Measurements from ENCODE around the gene HNRNPD.
A peak's percentile ranks its signal among the peaks of the same experiment; 100 is the strongest.
"Not testable (repeated sequence)": the region's sequence is repeated elsewhere in the genome, so short reads cannot be mapped to it uniquely, and the experiment has no call there.

Gene HNRNPD

DNA sequence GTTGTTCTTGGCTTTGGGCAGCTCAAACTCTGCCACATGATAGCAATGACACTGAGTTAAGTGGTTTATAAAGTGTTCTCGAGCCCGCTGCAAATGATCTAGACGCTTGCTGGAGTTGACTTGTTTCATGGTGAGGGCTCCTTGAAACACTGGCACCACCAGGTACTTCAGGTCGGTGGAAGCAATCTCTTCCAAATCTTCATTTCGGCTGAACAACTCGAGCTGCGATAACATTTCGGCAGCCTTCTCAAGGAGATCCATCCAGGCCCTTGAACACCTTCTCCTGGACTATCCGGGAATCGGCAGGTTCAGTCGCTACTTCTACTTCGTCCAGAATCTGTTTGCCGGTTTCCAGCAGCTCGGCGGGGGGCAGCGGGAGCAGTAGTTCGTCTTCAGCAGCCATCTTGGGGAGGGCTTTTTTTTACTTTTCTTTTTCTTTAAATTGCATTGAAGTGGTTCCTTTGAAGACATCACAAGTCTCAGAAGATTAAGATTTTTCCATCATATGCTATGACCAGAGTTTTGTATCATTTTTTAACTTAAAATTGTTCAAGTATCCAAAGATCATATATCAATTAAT is 28.5 kb upstream of the HNRNPD start:
- no peak overlapping the region for H3K27ac ChIP-seq

DNA sequence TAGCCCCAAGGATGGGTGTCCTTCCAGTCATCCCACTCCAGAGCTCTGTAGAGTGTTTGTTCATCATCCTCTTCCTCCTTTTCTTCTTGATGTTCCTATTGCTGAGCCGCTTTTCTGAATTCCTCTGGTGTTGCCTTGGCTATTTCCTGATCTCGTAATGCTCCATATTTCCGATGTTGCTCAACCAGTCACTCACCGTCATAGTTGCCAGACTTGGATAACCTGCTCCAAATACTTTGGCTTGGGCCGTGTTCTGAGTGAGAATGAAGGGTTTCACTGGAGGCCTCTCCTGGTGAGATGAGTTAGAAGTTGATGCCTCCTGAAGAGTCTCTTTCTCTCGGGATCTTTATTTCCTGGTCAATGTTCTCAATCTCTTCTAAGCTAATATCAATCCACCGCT is 27.8 kb upstream of the HNRNPD start:
- H3K27ac ChIP-seq: no peak overlapping the region
- no peak for TF ChIP-seq ZFX (IDR thresholded peaks at IDR 0.05; ENCODE audit: borderline replicate concordance)
- TF ChIP-seq, protein P1, sequence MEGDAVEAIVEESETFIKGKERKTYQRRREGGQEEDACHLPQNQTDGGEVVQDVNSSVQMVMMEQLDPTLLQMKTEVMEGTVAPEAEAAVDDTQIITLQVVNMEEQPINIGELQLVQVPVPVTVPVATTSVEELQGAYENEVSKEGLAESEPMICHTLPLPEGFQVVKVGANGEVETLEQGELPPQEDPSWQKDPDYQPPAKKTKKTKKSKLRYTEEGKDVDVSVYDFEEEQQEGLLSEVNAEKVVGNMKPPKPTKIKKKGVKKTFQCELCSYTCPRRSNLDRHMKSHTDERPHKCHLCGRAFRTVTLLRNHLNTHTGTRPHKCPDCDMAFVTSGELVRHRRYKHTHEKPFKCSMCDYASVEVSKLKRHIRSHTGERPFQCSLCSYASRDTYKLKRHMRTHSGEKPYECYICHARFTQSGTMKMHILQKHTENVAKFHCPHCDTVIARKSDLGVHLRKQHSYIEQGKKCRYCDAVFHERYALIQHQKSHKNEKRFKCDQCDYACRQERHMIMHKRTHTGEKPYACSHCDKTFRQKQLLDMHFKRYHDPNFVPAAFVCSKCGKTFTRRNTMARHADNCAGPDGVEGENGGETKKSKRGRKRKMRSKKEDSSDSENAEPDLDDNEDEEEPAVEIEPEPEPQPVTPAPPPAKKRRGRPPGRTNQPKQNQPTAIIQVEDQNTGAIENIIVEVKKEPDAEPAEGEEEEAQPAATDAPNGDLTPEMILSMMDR (IDR thresholded peaks at IDR 0.05): no peak

More for the DNA sequence above, 28.5 kb upstream of the HNRNPD start:
- no peak for TF ChIP-seq ZFX (IDR thresholded peaks at IDR 0.05; ENCODE audit: borderline replicate concordance)

DNA sequence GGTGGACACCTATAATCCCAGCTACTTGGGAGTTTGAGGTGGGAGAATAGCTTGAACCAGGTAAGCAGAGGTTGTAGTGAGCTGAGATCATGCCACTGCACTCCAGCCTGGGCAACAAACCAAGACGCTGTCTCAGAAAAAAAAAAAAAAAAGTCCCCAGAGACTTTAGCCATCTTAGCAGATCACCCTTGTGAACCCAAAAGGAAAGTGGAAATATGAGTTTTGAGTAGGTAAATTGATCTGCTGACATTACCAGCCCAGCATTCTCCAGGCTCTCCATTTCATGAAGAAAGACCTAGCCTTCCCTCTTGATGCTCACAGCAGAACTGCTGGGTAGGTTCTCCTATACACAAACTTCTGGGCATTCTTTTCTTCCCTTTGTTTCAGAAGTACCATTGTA is 24.5 kb upstream of the HNRNPD start:
- H3K27ac ChIP-seq: no peak overlapping the region
- TF ChIP-seq, protein P1 (IDR thresholded peaks at IDR 0.05): no peak
- TF ChIP-seq ZFX (IDR thresholded peaks at IDR 0.05; ENCODE audit: borderline replicate concordance): no peak

DNA sequence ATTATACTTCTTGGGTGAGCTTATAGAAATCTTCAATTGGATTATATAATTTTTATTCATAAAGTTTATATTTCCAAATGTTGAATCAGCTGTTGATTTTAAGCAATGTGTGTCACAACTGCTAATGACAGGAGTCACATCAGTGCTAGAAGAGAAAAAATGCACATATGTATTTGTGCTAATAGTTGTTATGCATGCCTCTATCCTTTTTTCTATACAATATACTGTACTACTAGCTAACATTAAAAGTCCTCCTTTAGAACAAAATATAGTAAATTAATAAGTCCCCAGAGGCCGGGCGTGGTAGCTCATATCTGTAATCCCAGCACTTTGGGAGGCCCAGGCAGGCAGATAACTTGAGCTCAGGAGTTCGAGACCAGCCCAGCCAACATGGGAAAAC is 23.7 kb upstream of the HNRNPD start:
- no peak overlapping the region for H3K27ac ChIP-seq
- TF ChIP-seq, protein P1 (IDR thresholded peaks at IDR 0.05): no peak
- TF ChIP-seq ZFX (IDR thresholded peaks at IDR 0.05; ENCODE audit: borderline replicate concordance): no peak

DNA sequence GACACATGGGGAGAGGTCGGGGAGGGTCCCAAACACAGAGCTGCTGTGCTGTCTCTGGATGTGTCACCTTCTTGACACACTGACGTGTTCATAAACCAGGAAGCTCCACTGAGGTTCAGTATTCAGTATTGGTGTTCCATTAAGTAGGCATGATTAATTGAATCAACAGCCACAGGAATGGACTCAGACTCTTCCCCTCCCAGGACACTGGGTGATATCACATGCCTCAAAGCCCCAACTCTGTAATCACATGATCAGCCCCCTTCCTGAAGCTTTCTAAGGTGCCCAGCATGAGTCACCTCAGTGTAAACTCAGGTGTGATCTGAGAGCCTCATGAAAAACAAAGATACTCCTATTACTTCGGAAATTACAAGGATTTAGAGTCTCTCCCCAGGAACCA is 21.1 kb upstream of the HNRNPD start:
- TF ChIP-seq ZFX (IDR thresholded peaks at IDR 0.05; ENCODE audit: borderline replicate concordance): no peak
- TF ChIP-seq, protein P1 (IDR thresholded peaks at IDR 0.05): no peak

DNA sequence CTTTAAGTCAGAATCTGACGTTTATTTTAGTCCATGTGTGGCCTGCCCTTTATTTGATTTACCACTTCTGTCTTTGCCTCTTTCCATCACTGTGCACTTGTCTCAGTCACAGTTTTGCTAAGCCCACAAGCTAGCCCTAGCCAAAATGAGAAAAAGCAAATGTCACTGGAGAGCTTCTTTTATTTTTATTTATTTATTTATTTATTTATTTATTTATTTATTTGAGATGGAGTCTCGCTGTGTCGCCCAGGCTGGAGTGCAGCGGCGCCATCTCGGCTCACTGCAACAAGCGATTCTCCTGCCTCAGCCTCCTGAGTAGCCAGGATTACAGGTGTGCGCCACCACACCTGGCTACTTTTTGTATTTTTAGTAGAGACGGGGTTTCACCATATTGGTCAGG is 16.3 kb upstream of the HNRNPD start:
- H3K27ac ChIP-seq: not testable (repeated sequence)

More for the DNA sequence above, 21.1 kb upstream of the HNRNPD start:
- H3K27ac ChIP-seq: no peak overlapping the region

DNA sequence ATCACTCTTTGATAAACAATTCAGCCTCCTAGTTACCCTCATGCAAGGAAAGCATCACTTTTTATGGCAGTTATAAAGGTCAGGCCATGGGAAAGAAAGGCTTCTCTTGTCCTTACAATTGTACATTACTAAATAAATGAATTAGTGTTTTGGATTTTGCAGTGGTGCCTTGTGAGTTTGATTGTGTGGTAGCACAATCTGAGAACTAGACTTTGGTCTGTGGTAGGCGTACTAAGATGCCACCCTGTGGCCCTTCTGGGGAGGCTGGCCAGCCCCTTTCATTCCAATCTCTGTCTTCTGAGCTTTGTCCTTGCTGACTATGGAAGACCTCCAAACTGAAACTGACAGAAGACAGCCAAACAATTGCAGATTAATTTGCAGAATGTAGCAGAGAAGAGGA is 14.6 kb upstream of the HNRNPD start:
- no peak for TF ChIP-seq ZFX (IDR thresholded peaks at IDR 0.05; ENCODE audit: borderline replicate concordance)
- TF ChIP-seq, protein P1 (IDR thresholded peaks at IDR 0.05): 0 out of 2 replicates have a peak, but pooled peaks have one; percentile 7
- H3K27ac ChIP-seq: no peak overlapping the region

DNA sequence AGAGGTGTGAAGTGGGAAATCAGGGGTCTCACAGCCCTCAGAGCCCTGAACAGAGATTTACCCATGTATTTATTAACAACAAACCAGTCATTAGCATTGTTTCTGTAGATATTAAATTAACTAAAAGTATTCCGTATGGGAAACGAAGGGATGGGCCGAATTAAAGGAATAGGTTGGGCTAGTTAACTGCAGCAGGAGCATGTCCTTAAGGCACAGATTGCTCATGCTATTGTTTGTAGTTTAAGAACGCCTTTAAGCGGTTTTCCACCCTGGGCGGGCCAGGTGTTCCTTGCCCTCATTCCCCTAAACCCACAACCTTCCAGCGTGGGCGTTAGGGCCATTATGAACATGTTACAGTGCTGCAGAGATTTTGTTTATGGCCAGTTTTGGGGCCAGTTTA is 12.5 kb upstream of the HNRNPD start:
- H3K27ac ChIP-seq: not testable (repeated sequence)

DNA sequence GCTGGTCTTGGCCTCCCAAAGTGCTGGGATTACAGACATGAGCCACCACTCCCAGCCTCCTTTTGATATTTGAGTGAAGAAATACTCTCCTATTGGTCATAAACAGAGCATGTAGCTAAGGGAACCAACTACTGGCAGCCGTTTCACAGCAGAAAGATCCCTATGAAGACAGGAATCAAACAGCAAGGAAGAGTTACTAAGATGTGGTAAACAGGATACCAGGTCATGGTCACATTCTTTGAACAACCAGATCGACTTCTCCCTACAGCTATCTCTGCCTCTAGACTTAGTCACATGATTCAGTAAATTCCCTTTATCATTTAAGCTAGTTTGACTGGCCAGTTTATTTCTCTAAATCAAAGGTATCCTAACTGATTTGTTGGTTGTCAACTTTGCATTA is 9.0 kb upstream of the HNRNPD start:
- TF ChIP-seq, protein P1 (IDR thresholded peaks at IDR 0.05): no peak
- TF ChIP-seq ZFX (IDR thresholded peaks at IDR 0.05; ENCODE audit: borderline replicate concordance): no peak
- no peak overlapping the region for H3K27ac ChIP-seq
